NOMO-1 (cell line): ENCODE results near the gene MIPOL1.
A peak's percentile ranks its signal among the peaks of the same experiment; 100 is the strongest.
"Not testable (repeated sequence)": the region's sequence is repeated elsewhere in the genome, so short reads cannot be mapped to it uniquely, and the experiment has no call there.

Experiments
- DNase-seq, 2 experiments: peaks; one replicate each; lab custom pipeline; 2025; ENCODE audit not compliant: unreplicated experiment in 2 of 2; lab: John Stamatoyannopoulos, UW

Gene MIPOL1

GRCh38 chr14:37230551-37231194 lies 32.9 kb downstream of the MIPOL1 start:
- peak; percentile 27 to 51 for DNase-seq

GRCh38 chr14:37232907-37233481 lies 35.3 kb downstream of the MIPOL1 start:
- peak; percentile 1 to 12 for DNase-seq

DNA sequence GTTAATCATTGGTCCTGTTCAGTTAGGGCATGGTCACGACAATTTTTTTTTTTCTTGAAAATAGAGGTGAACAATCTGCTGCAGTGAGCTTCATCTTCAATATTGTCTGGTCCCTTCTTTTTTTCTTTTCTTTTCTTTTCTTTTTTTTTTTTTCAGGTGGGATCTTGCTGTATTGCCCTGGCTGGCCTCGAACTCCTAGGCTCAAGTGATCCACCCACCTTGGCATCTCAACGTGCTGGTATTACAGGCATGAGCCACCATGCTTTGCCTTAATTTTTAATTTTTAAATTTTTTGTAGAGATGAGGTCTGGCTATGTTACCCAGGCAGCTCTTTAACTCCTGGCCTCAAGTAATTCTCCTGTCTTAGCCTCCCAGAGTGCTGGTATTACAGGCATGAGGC lies 36.5 kb downstream of the MIPOL1 start:
- DNase-seq, result no peak

DNA sequence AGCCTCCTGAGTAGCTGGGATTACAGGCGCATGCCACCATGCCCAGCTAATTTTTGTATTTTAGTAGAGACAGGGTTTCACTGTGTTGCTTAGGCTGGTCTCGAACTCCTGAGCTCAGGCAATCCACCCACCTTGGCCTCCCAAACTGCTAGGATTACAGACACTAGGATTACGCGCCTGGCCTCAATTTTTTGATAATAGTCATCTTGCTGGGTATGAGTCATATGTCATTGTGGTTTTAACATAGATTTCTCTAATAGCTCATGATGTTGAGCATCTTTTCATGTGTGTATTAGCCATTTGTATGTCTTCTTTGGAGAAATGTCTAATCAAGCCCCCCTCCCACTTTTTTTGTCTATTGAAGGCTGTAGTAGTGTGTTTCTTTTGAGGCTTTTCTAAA lies 38.3 kb downstream of the MIPOL1 start:
- not testable (repeated sequence) for DNase-seq

DNA sequence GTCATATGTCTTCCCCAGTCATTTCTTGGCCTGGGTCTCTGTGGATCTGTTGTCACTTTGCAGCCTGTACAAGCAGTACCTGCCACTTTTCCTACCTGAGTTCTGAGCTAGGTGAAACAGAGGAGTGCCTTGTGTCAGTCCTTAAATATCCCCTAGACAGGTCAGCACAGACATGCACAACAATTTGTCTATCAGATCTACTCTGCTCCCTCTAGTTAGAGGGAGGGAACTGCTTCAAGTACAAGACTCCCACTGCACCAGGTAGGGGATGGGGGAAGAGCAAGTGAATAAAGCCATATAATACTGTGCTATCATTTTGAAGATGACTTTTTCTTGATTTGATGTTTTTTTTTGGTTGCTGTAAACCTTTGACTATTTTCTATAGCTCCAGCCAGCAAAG lies 39.4 kb downstream of the MIPOL1 start:
- DNase-seq, result no peak

DNA sequence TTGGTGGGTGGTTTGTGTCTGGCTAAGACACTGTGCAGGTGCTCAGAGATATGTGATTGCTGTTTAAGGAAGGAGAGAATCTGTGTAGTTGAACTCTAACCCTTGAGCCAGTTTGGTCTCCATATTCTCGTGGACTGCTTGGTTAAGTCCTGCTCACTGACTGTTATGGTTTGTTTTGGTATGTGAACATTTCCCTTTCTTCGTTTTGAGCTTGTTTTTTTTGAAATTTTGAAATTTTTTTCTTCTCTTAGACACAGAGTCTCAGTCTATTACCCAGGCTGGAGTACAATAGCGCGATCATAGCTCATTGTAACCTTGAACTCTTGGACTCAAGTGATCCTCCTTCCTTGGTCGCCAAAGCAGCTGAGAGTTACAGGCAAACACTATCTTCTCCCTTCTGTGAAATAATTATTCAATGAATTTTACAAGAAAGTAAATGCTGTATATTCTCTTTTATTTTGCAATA lies 40.0 kb downstream of the MIPOL1 start:
- no peak for DNase-seq

GRCh38 chr14:37241198-37241597 lies 43.5 kb downstream of the MIPOL1 start:
- no peak for DNase-seq

DNA sequence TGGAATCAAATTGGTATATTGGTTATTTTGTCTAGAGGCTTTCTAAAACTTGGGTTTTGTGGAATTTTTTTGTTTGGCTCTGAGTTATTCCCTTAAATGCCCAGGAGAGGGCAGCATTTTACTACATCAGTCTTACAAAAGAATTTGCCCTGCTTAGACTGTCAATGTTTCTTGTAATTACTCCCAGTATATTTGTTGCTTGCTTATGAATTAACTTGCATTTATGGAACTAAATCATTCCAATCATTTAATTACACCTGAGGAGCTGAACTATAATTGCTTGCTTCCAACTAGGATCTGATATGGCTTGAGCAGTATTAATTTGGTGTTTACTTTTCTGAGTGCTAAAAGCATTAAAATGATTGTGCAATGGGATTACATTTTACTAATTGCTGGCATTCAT lies 48.7 kb downstream of the MIPOL1 start:
- peak; percentile 0 to 24 for DNase-seq

DNA sequence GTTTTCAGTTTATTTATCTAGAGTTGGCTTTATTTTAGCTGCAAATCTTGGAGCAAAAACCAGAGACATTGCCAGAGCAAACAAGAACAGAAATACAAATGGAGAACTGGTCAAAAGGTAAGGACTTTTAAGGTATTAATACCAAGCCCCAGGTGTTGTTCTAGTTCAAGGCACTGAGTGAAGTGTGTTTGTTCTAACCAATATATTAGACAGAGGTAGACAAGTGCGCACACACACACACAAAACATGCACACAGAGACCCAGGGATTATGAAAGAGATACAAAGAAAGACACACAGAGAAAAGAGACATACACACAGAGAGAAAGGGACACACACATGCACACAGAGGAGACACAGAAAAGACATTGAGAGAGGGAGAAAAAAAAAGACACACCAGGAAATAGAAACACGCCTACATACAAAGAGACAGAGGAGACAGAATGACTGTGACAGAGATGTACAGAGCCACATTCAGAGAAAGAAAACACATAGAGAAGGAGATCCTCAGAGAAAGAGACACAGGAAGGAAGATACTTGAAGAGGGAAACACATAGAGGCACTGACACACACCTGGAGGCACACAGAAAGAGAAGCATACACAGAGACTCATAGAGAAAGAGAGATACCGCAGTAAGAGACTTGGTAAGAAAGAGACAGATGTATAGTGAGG lies 50.2 kb downstream of the MIPOL1 start:
- DNase-seq, result no peak

DNA sequence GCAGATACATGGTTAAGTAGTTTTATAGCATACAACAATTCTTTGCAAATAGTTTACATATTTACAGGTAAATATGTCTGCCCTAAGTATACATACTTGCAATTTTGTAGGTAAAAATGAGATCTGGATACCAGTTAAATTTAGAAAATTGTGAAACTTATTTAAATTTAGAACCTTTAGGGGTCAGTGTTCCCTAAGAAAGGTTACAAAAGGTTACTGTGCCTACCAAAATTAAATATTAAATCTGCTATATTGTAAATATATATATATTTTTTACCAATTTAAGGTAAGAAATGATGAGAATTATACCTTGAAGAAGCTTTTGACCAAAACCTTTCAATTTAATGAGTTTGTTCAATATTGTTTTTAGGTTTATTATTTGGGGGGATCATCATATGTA lies 54.0 kb downstream of the MIPOL1 start:
- DNase-seq, result peak in 1 of 2 experiments; percentile 0

DNA sequence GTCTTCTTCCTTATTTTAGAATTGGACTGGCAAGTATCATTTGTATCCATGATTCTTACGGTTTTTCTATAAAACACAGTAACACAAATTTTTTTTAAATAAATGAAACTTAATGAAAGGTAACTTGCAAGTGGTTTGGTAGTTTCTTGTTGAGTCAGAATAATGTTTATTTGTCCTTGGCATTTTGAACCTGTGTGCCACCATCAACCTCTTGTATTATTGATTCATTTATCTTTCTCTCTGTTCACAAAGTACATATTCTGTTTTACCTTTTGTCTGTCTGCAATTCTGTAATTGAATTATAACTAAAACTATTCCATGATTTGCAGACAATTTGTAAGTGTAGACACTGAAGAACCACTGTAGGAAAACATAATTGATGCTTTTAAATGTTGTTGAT lies 54.7 kb downstream of the MIPOL1 start:
- no peak for DNase-seq

- DNase-seq, result no peak
Measured at GRCh38 chr14:37253905-37254304, 56.2 kb downstream of the MIPOL1 start.

GRCh38 chr14:37254411-37254947 lies 56.7 kb downstream of the MIPOL1 start:
- DNase-seq, result no peak

- DNase-seq, result no peak
Measured at GRCh38 chr14:37257501-37258070, 59.8 kb downstream of the MIPOL1 start.

DNA sequence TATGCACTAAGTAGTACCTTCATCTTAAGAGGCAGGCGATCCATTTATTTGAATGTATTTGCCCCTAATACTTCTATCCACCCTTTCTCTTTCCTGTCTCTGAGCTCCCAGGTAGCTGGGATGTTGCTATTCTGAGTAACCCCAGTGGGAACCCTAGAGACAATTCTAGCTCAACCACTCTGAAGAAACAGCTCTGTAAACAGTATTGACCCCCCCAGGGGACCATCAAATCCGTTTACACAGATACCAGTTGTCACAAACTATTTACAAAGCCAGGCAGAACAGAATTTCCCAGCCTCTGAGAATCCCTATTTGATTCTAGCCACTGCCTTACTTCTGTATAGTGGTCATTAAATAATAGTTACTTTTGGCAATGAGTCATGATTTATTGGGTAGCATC lies 64.9 kb downstream of the MIPOL1 start:
- no peak for DNase-seq

GRCh38 chr14:37263656-37264236 lies 66.0 kb downstream of the MIPOL1 start:
- no peak for DNase-seq

DNA sequence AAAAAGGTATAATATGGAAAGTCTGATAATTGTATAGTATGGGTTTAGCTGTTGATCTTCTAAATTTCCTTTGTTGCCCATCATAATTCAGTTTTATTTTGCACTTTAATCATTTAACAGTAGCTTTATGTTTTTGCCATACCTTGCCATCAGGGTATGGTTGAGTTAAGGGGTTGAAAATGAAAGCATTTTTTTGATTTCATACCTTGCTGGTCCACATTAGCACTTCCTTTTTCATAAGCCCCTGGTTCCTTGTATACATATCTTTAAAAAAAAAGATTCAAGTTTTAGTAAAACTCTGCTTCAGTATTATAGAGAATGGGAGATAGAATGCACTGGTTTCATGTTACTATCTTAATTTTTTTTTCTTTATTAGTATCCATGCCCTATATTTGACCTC lies 71.1 kb downstream of the MIPOL1 start:
- DNase-seq, result no peak

DNA sequence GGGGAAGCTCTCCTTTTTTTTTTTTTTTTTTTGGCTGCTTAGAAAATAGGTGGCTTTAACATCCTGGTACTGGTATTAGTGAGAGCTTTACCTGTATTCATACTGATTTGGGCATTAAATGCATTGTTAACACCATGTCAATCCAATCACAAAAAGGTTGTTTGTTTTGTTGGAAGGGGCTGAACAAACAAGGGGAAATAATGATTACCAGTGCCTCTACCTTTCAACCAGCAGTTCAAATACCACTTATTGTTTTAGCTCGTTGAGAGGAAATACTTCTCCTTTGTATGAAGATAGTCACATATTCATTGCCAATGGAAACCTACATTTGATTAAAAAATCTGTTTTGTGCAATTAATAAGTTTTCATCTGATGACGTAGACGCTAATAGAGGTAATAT lies 72.9 kb downstream of the MIPOL1 start:
- no peak for DNase-seq

- DNase-seq, result no peak
Measured at GRCh38 chr14:37272569-37272968, 74.8 kb downstream of the MIPOL1 start.

- DNase-seq, result no peak
Measured at GRCh38 chr14:37274652-37275051, 76.9 kb downstream of the MIPOL1 start.

DNA sequence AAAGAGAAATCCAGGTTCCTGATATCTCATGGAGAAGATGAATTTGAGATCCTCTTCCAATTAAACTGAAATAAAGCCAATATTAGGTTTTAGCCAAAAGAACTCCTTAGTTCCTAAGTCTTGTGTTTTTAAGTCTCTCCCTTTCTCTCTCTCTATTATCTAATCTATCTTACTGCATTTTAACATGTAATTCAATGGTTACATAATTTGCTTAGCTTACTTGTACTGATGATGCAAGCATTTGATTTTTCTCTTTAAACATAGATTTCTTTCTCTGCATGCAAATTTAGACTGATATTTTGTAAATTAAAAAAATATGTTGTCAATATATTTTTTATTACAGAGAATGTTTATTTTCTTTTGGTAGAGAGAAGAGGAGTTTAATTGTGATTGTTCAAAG lies 78.2 kb downstream of the MIPOL1 start:
- no peak for DNase-seq
